CD14-positive monocyte (primary cell): Measurements from ENCODE around the gene ADRA2C. TPM values are rescaled to one million over a fixed set of nuclear protein-coding genes. Genes with fewer than 3 reads are reported as not detected.
A peak's percentile ranks its signal among the peaks of the same experiment; 100 is the strongest.

Experiments
- DNase-seq, 3 donors: peaks; one replicate each; pipeline ENCODE4 v3.0.0-alpha.2; 2011 to 2022
- H2AFZ ChIP-seq: 2 replicates; pipeline ENCODE4 v1.6.0; 2012; ENCODE audit warnings: mild to moderate bottlenecking, low read depth, low read length, inconsistent platforms; ENCODE audit not compliant: insufficient read depth, poor library complexity, severe bottlenecking
- H3K27ac ChIP-seq, 2 donors: 1 replicate in 1 of 2; 2 replicates in 1 of 2; pipeline ENCODE4 v1.5.1; 2012 to 2013; ENCODE audit warnings: low read length in 2 of 2, control low read depth in 1 of 2, inconsistent platforms in 1 of 2, low read depth in 1 of 2, mild to moderate bottlenecking in 1 of 2
- H3K27me3 ChIP-seq, 2 donors: one replicate each; pipeline versions ENCODE4 v1.6.0 to v1.6.1; 2011 to 2013; ENCODE audit warnings: low read length in 2 of 2; ENCODE audit not compliant: control insufficient read depth in 2 of 2, insufficient read depth in 2 of 2
- H3K36me3 ChIP-seq, 2 donors: replicated peaks in 1 of 2; 1 replicate in 1 of 2; 2 replicates in 1 of 2; pipeline versions ENCODE4 v1.5.1 to v1.6.1; 2012 to 2013; ENCODE audit warnings: low read length in 2 of 2, control low read depth in 1 of 2, inconsistent platforms in 1 of 2, mild to moderate bottlenecking in 1 of 2; ENCODE audit not compliant: insufficient read depth in 2 of 2, control insufficient read depth in 1 of 2
- H3K4me1 ChIP-seq, 2 donors: 1 replicate in 1 of 2; 2 replicates in 1 of 2; pipeline versions ENCODE4 v1.5.1 to v1.6.1; 2012 to 2013; ENCODE audit warnings: low read length in 2 of 2, control low read depth in 1 of 2, inconsistent platforms in 1 of 2, mild to moderate bottlenecking in 1 of 2, moderate library complexity in 1 of 2; ENCODE audit not compliant: insufficient read depth in 2 of 2, control insufficient read depth in 1 of 2
- H3K4me2 ChIP-seq: replicated peaks from 2 replicates; pipeline ENCODE3; 2012; ENCODE audit warnings: low read length, moderate library complexity, mild to moderate bottlenecking; ENCODE audit not compliant: poor library complexity, severe bottlenecking; ENCODE audit errors: extremely low read depth
- H3K4me3 ChIP-seq, 3 experiments: fragments of 200-600 bp in 1 of 3; sonication (generic) in 1 of 3; replicated peaks in 1 of 3; 1 replicate in 2 of 3; 2 replicates in 1 of 3; pipeline ENCODE4 v1.5.1; 2011 to 2013; ENCODE audit warnings: low read length in 3 of 3, mild to moderate bottlenecking in 3 of 3, control low read depth in 2 of 3, low read depth in 2 of 3, inconsistent platforms in 1 of 3, moderate library complexity in 1 of 3
- H3K79me2 ChIP-seq: 2 replicates; pipeline ENCODE4 v1.6.0; 2012; ENCODE audit warnings: mild to moderate bottlenecking, control low read depth, inconsistent platforms, low read length, moderate library complexity; ENCODE audit not compliant: insufficient read depth
- H3K9ac ChIP-seq: 2 replicates; pipeline ENCODE4 v1.6.0; 2017; ENCODE audit warnings: low read length, mild to moderate bottlenecking; ENCODE audit not compliant: insufficient read depth, poor library complexity, severe bottlenecking
- H3K9me3 ChIP-seq, 2 donors: replicated peaks in 1 of 2; 1 replicate in 1 of 2; 2 replicates in 1 of 2; pipeline versions ENCODE4 v1.5.1 to v1.6.1; 2012 to 2013; ENCODE audit warnings: low read length in 2 of 2, control low read depth in 1 of 2; ENCODE audit not compliant: control insufficient read depth in 1 of 2, insufficient read depth in 1 of 2
- H4K20me1 ChIP-seq: 2 replicates; pipeline ENCODE4 v1.6.0; 2012; ENCODE audit warnings: mild to moderate bottlenecking, low read length, control low read depth, moderate library complexity; ENCODE audit not compliant: insufficient read depth
- H3K27ac Mint-ChIP-seq, 7 donors: one replicate each; pipeline ENCODE4 v1.8.0; 2020; ENCODE audit warnings: mild to moderate bottlenecking in 7 of 7, mixed read lengths in 7 of 7, moderate library complexity in 6 of 7, inconsistent platforms in 2 of 7
- H3K27me3 Mint-ChIP-seq, 3 donors: one replicate each; pipeline ENCODE4 v1.8.0; 2021 to 2022; ENCODE audit warnings: low read depth in 3 of 3, mild to moderate bottlenecking in 3 of 3, mixed read lengths in 3 of 3, moderate library complexity in 3 of 3, inconsistent platforms in 1 of 3
- H3K36me3 Mint-ChIP-seq, 2 donors: one replicate each; pipeline ENCODE4 v1.8.0; 2020; ENCODE audit warnings: mixed read lengths in 2 of 2, inconsistent platforms in 1 of 2, mild to moderate bottlenecking in 1 of 2
- H3K4me1 Mint-ChIP-seq: one replicate; pipeline ENCODE4 v1.8.0; 2020; ENCODE audit warnings: mild to moderate bottlenecking, mixed read lengths
- H3K4me3 Mint-ChIP-seq, 2 donors: one replicate each; pipeline ENCODE4 v1.8.0; 2020; ENCODE audit warnings: mild to moderate bottlenecking in 2 of 2, mixed read lengths in 2 of 2, moderate library complexity in 1 of 2
- H3K9me3 Mint-ChIP-seq, 7 donors: one replicate each; pipeline ENCODE4 v1.8.0; 2020 to 2022; ENCODE audit warnings: mixed read lengths in 7 of 7, mild to moderate bottlenecking in 6 of 7, moderate library complexity in 6 of 7, inconsistent platforms in 2 of 7
- WGBS: methylation state at CpG from one replicate; pipeline ENCODE4 v1.1.5; 2013; ENCODE audit warnings: missing lambda C conversion rate; ENCODE audit not compliant: insufficient coverage; 5-methylcytosine and 5-hydroxymethylcytosine counted together
- intact Hi-C, 2 donors: fragments of 100-400 bp; cut with micrococcal nuclease; formaldehyde crosslinking; loops; one replicate each; pipeline versions ENCODE4 v1.15.0 to v1.15.1; 2023
- polyA plus RNA-seq, 3 donors: library from polyadenylated mRNA; depleted of rRNA in 1 of 3; unstranded in 2 of 3; stranded (reverse) in 1 of 3; fragments of 300-500 nt in 2 of 3; fragments of >200 nt in 1 of 3; fragmentation: Illumina TruSeq in 2 of 3; gene quantifications; 1 replicate in 2 of 3; 2 replicates in 1 of 3; pipeline ENCODE4 v1.2.3, GENCODE V29; 2012 to 2021
- TF ChIP-seq, protein P1 (sequence below): fragments of 200-600 bp; IDR thresholded peaks from one replicate; pipeline ENCODE4 v1.8.0; 2022; ENCODE audit warnings: antibody characterized with exemption, mild to moderate bottlenecking

ADRA2C gene
- polyA plus RNA-seq, 3 donors: not detected

DNA sequence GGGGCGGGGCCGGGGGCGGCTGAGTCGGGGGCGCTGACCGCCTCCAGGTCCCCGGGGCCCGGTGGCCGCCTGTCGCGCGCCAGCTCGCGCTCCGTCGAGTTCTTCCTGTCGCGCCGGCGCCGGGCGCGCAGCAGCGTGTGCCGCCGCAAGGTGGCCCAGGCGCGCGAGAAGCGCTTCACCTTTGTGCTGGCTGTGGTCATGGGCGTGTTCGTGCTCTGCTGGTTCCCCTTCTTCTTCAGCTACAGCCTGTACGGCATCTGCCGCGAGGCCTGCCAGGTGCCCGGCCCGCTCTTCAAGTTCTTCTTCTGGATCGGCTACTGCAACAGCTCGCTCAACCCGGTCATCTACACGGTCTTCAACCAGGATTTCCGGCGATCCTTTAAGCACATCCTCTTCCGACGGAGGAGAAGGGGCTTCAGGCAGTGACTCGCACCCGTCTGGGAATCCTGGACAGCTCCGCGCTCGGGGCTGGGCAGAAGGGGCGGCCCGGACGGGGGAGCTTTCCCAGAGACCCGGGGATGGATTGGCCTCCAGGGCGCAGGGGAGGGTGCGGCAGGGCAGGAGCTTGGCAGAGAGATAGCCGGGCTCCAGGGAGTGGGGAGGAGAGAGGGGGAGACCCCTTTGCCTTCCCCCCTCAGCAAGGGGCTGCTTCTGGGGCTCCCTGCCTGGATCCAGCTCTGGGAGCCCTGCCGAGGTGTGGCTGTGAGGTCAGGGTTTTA lies 1.5 kb downstream of the ADRA2C start:
- intact Hi-C loops: no loop called here
- Histone ChIP-seq H3K4me3 (no peak overlapping the region), H4K20me1 (no peaks in the 10 kb centered on the region), H3K79me2 (no peaks in the 10 kb centered on the region), H3K9me3 (no peaks in the 10 kb centered on the region), H3K27me3 (peaks cover 2 to 43% of the 10 kb centered on the region in 2 donors), H3K4me1 (no peaks in the 10 kb centered on the region), H3K36me3 (no peaks in the 10 kb centered on the region), H2AFZ (no peak overlapping the region), H3K9ac (no peak overlapping the region), H3K27ac (no peak overlapping the region), H3K4me2 (no peak overlapping the region)
- H3K4me1 Mint-ChIP-seq: peaks cover 4% of the 10 kb centered on the region
- WGBS: 8% methylated on average over 50 of the region's 58 CpGs
- H3K9me3 Mint-ChIP-seq: peaks cover 0 to 9% (median 6%) of the 10 kb centered on the region in 7 donors
- TF ChIP-seq, protein P1, sequence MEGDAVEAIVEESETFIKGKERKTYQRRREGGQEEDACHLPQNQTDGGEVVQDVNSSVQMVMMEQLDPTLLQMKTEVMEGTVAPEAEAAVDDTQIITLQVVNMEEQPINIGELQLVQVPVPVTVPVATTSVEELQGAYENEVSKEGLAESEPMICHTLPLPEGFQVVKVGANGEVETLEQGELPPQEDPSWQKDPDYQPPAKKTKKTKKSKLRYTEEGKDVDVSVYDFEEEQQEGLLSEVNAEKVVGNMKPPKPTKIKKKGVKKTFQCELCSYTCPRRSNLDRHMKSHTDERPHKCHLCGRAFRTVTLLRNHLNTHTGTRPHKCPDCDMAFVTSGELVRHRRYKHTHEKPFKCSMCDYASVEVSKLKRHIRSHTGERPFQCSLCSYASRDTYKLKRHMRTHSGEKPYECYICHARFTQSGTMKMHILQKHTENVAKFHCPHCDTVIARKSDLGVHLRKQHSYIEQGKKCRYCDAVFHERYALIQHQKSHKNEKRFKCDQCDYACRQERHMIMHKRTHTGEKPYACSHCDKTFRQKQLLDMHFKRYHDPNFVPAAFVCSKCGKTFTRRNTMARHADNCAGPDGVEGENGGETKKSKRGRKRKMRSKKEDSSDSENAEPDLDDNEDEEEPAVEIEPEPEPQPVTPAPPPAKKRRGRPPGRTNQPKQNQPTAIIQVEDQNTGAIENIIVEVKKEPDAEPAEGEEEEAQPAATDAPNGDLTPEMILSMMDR: no peak
- peak overlapping the region in 1 of 2 donors; percentile 94 for H3K4me3 Mint-ChIP-seq
- H3K27me3 Mint-ChIP-seq: peaks cover 34 to 64% (median 54%) of the 10 kb centered on the region in 3 donors
- H3K36me3 Mint-ChIP-seq: peaks cover 0 to 4% of the 10 kb centered on the region in 2 donors
- no peak for DNase-seq
- H3K27ac Mint-ChIP-seq: no peak overlapping the region

DNA sequence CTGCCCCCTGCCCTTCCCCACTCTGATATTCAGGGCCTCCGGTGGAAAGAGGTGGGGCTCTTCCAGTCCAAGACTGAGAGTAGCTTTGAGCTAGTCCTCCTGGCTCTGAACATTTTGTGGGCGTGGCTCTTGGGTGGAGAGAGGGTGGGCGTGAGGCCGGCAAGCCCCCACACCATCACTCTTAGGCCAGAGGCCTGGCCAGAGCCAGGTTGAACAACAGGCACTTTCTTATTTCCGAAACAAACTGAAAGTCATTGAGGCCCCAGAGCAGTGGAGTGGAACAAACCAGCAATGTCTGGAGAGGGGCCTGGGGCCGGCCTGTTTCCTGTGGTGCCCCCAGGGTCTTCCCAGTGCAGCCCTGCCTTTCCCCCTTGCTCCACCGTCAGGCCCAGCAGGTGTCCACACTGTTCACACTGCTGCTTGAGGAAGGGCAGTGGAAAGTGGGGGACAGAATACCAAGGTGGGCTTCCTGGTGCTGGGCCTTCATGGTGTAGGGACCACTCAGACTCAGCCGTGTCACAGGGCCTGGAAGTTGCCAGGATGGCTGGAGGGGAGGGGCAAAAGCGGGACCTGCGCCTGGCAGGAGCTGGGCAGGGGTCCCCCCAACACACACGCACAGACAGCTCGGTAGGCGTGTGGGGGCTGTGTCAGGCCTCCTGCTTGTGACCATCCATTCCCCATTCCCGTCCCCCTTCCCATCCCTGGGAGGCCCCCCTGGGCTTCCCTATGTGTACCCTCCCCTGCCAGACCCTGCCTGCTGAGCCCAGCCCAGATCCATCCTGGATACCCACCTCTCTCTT lies 2.9 kb downstream of the ADRA2C start:
- H3K4me3 Mint-ChIP-seq: no peak overlapping the region
- Histone ChIP-seq H3K4me1 (no peaks in the 10 kb centered on the region), H3K27me3 (peaks cover 2 to 38% of the 10 kb centered on the region in 2 donors), H3K9ac (no peak overlapping the region), H3K4me3 (no peak overlapping the region), H3K4me2 (no peak overlapping the region), H3K79me2 (no peaks in the 10 kb centered on the region), H3K9me3 (no peaks in the 10 kb centered on the region), H4K20me1 (no peaks in the 10 kb centered on the region), H2AFZ (no peak overlapping the region), H3K27ac (no peak overlapping the region), H3K36me3 (no peaks in the 10 kb centered on the region)
- 60% methylated on average over 3 of the region's 14 CpGs for WGBS
- H3K36me3 Mint-ChIP-seq: peaks cover 0 to 4% of the 10 kb centered on the region in 2 donors
- H3K27me3 Mint-ChIP-seq: peaks cover 27 to 60% (median 49%) of the 10 kb centered on the region in 3 donors
- intact Hi-C loops: no loop called here
- DNase-seq: no peak
- TF ChIP-seq, protein P1: no peak
- H3K4me1 Mint-ChIP-seq: peaks cover 4% of the 10 kb centered on the region
- H3K9me3 Mint-ChIP-seq: peaks cover 0 to 10% (median 6%) of the 10 kb centered on the region in 7 donors
- H3K27ac Mint-ChIP-seq: no peak overlapping the region
